ENCODE measurements around the gene CMIP. TPM values are rescaled to one million over a fixed set of nuclear protein-coding genes. Genes with fewer than 3 reads are reported as not detected.
A peak's percentile ranks its signal among the peaks of the same experiment; 100 is the strongest.
"Not testable (repeated sequence)": the region's sequence is repeated elsewhere in the genome, so short reads cannot be mapped to it uniquely, and the experiment has no call there.

CMIP gene
- total RNA-seq, 1 donor from 2014 or later: 10.5 TPM

GRCh38 chr16:81680444-81681275 lies 236.1 kb downstream of the CMIP start:
- peak; percentile 53 for DNase-seq (ENCODE audit: missing footprints)
- intact Hi-C loops (cut with DNase I): no loop called here
- ATAC-seq: no peak

GRCh38 chr16:81681311-81681710 lies 236.7 kb downstream of the CMIP start:
- intact Hi-C loops (cut with DNase I): no loop called here
- no peak for ATAC-seq
- DNase-seq (ENCODE audit: missing footprints): no peak

GRCh38 chr16:81684242-81684837 lies 239.7 kb downstream of the CMIP start:
- ATAC-seq (no peak), DNase-seq (ENCODE audit: missing footprints) (peak; percentile 30)
- intact Hi-C loops (cut with DNase I): no loop called here

GRCh38 chr16:81684901-81685300 lies 240.3 kb downstream of the CMIP start:
- intact Hi-C loops (cut with DNase I): no loop called here
- ATAC-seq (no peak), DNase-seq (ENCODE audit: missing footprints) (peak; percentile 57)

- ATAC-seq (no peak), DNase-seq (ENCODE audit: missing footprints) (peak; percentile 37)
- intact Hi-C loops (cut with DNase I): no loop called here
Measured at GRCh38 chr16:81686391-81687130, 242.0 kb downstream of the CMIP start.

GRCh38 chr16:81687131-81687456 lies 242.5 kb downstream of the CMIP start:
- DNase-seq (ENCODE audit: missing footprints) (no peak), ATAC-seq (no peak)
- intact Hi-C loops (cut with DNase I): no loop called here

- ATAC-seq (no peak), DNase-seq (ENCODE audit: missing footprints) (no peak)
- intact Hi-C loops (cut with DNase I): no loop called here
Measured at GRCh38 chr16:81688182-81688581, 243.6 kb downstream of the CMIP start.

GRCh38 chr16:81688839-81689238 lies 244.2 kb downstream of the CMIP start:
- ATAC-seq; DNase-seq (ENCODE audit: missing footprints); intact Hi-C loops (cut with DNase I): not testable (repeated sequence)

- DNase-seq (ENCODE audit: missing footprints) (no peak), ATAC-seq (no peak)
- intact Hi-C loops (cut with DNase I): no loop called here
Measured at GRCh38 chr16:81692021-81692420, 247.4 kb downstream of the CMIP start.

- intact Hi-C loops (cut with DNase I): no loop called here
- DNase-seq (ENCODE audit: missing footprints) (no peak), ATAC-seq (no peak)
Measured at GRCh38 chr16:81692571-81692970, 248.0 kb downstream of the CMIP start.

- DNase-seq (ENCODE audit: missing footprints): no peak
- no peak for ATAC-seq
- intact Hi-C loops (cut with DNase I): no loop called here
Measured at GRCh38 chr16:81693041-81693743, 248.6 kb downstream of the CMIP start.

- no peak for DNase-seq (ENCODE audit: missing footprints)
- ATAC-seq: no peak
- intact Hi-C loops (cut with DNase I): loop anchor here (2.0 kb wide), 1 partner anchor 71 kb away; no protein-coding TSS in a partner anchor
Measured at GRCh38 chr16:81693744-81694303, 249.2 kb downstream of the CMIP start.

- intact Hi-C loops (cut with DNase I): loop anchor here (2.0 to 5.0 kb wide), 2 partner anchors 72 to 292 kb away; no protein-coding TSS in a partner anchor
- ATAC-seq (no peak), DNase-seq (ENCODE audit: missing footprints) (no peak)
Measured at GRCh38 chr16:81694494-81695280, 250.1 kb downstream of the CMIP start.

GRCh38 chr16:81695321-81696165 lies 250.9 kb downstream of the CMIP start:
- DNase-seq (ENCODE audit: missing footprints) (no peak), ATAC-seq (no peak)
- intact Hi-C loops (cut with DNase I): loop anchor here (2.0 to 5.0 kb wide), 2 partner anchors 73 to 293 kb away; no protein-coding TSS in a partner anchor

- intact Hi-C loops (cut with DNase I): loop anchor here (5.0 kb wide), 1 partner anchor 294 kb away; no protein-coding TSS in a partner anchor
- ATAC-seq (peak; percentile 47), DNase-seq (ENCODE audit: missing footprints) (no peak)
Measured at GRCh38 chr16:81696166-81696960, 251.8 kb downstream of the CMIP start.

GRCh38 chr16:81696961-81697615 lies 252.5 kb downstream of the CMIP start:
- no peak for DNase-seq (ENCODE audit: missing footprints)
- ATAC-seq: no peak
- intact Hi-C loops (cut with DNase I): loop anchor here (5.0 kb wide), 1 partner anchor 295 kb away; no protein-coding TSS in a partner anchor

Data from Right ventricle myocardium inferior (tissue), 1 donor.